Keratinocyte (primary cell): ENCODE measurements around the gene SLC6A8.

Source experiments
- EZH2 ChIP-seq: IDR thresholded peaks from one replicate; pipeline ENCODE4 v1.6.1; 2012; ENCODE audit warnings: inconsistent platforms, mild to moderate bottlenecking, low read length, moderate library complexity
- TF ChIP-seq, protein P1 (sequence below), 3 experiments: IDR thresholded peaks in 1 of 3; conservative IDR thresholded peaks in 1 of 3; optimal IDR thresholded peaks in 1 of 3; 2 replicates in 2 of 3; 3 replicates in 1 of 3; pipeline versions ENCODE3 to v1.5.1; 2011; ENCODE audit warnings: low read length in 3 of 3, mild to moderate bottlenecking in 3 of 3, moderate library complexity in 2 of 3, control low read depth in 1 of 3, inconsistent platforms in 1 of 3; ENCODE audit not compliant: insufficient read depth in 2 of 3; ENCODE audit errors: extremely low read depth in 1 of 3

DNA sequence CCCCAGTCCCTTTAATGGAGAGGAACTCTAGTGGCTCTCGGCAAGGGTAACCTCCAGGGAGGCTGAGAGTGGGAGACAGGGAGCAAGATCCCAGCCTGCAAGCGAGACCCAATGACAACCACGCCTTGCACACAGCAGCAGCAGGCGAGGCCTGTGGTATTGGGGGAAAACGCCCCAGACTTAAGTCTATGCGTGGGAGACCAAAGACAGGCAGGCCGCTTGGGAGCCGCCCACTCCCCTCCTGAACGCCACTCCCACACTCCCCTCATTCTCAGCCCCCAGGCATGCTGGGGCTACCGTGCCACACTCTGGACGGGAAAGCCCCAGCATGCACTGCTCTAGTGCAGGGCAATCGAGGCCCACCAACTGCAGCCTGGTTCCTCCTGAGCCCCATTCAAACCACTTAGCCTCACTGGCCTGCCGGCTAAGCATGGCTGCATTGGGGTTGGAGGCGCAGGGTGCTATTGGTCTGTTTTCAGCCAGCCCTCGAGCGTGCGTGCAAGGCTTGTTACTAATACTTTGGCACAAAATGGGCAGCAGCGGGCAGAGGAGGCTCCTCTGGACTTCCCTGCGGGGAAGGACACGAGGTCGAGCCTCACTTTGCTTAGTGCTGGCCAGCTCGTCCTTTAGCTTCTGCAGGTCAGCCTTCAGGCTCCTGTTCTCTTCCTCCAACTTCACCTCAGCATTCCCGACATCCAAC lies 14.8 kb downstream of the SLC6A8 start:
- TF ChIP-seq, protein P1, sequence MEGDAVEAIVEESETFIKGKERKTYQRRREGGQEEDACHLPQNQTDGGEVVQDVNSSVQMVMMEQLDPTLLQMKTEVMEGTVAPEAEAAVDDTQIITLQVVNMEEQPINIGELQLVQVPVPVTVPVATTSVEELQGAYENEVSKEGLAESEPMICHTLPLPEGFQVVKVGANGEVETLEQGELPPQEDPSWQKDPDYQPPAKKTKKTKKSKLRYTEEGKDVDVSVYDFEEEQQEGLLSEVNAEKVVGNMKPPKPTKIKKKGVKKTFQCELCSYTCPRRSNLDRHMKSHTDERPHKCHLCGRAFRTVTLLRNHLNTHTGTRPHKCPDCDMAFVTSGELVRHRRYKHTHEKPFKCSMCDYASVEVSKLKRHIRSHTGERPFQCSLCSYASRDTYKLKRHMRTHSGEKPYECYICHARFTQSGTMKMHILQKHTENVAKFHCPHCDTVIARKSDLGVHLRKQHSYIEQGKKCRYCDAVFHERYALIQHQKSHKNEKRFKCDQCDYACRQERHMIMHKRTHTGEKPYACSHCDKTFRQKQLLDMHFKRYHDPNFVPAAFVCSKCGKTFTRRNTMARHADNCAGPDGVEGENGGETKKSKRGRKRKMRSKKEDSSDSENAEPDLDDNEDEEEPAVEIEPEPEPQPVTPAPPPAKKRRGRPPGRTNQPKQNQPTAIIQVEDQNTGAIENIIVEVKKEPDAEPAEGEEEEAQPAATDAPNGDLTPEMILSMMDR (optimal IDR thresholded peaks at IDR 0.05 in 1 of 3, IDR thresholded peaks at IDR 0.05 in 1 of 3, conservative IDR thresholded peaks at IDR 0.05 in 1 of 3; ENCODE audit: extremely low read depth in 1 of 3, insufficient read depth in 2 of 3, low read length in 3 of 3) = no peak
- no peak for TF ChIP-seq EZH2
